ENCODE measurements around the gene PLEKHG4B.
"Not testable (repeated sequence)": the region's sequence is repeated elsewhere in the genome, so short reads cannot be mapped to it uniquely, and the experiment has no call there.

Gene PLEKHG4B

DNA sequence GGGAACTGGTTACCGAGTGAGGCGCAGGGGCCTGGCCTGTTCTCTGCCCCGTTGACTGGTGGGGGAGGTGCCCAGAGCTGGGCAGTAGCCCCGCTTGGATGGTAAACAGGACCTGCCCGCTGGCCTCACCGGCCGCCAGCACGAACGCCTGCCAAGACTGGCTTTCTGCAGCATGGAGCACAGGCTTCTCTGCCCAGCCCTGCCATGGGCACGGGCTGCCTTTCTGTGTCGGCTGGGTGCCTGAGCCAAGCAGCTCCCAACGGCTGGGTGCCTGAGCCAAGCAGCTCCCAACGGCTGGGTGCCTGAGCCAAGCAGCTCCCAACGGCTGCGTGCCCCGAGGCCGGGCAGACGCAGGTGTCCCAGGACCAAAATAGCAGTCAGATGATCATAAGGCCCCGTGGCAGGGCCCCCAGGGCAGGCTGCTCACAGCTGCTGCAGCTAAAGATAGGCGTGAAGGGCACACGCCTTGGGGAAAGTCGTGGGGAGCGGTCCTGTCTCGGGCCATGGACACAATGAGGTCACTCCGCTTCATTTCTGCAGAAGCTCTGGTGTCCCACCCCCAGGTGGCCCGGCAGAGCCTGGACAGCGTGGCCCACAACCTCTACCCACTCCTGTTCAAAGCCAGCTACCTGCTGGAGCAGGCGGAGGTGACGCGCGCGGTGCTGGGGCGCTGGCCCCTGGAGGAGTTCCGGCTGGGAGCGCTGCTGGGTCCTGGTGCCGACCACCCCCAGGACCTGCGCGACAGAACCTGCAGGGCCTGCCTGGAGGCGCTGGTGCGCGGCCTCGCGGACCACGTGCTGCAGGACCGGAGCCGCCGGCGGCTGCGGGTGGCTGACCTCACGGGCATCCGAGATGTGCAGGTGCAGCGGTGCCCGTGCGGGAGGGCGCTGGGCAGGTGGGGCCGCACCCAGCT, 99.3 kb downstream of the PLEKHG4B start, which contains the start of gene LRRC14B:
Gene LRRC14B, plus strand, starts transcription at position 460 of the 913 bp plus-strand sequence. Its CDS starts 44 bp downstream, at position 504.
- DNase-seq, result no peak

DNA sequence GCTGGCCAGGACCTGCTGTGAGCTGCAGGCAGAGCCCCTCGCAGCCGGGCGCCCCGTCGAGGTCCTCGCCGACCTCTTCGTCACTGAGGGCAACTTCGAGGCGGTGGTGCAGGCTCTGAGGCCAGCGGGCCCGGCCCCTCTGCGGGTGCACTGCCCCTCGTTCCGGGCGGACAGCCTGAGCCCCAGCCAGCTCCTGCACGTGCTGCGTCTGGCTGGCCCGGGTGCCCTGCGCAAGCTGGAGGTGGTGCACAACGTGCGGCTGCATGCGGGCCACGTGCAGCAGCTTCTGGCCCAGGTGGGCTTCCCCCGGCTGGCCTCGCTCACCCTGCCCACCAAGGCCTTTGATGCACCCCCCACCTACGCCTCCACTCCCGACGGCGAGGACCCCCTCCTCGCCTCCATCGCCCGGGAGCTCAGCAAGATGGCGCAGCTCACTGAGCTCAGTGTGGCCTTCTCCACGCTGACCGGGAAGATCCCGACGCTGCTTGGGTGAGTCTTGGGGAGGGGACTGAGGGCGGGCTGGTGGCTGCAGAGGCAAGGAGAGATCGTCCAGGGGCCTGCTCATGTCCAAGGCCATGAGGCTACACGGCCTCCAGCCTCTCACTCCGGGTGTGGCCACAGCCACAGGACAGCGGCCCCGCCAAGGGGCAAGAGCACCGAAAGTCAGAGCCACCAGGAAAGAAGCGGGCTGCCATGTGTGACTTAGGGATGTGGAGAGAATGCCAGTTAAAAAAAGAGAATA, 100.2 kb downstream of the PLEKHG4B start:
- no peak for DNase-seq

DNA sequence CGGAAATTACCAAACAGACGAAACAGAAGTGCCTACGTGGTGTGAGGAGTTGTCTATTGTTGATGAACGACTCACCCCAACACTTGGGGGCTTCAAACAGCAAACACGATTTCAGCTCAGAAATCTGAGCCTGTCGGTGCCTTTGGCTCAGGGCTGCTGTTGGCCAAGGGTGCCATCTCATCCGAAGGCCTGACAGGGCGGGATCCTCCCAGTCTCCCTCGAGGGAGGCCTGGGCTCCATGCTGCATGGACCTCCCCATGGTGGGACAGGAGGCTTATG, 100.7 kb downstream of the PLEKHG4B start:
- no peak for DNase-seq

DNA sequence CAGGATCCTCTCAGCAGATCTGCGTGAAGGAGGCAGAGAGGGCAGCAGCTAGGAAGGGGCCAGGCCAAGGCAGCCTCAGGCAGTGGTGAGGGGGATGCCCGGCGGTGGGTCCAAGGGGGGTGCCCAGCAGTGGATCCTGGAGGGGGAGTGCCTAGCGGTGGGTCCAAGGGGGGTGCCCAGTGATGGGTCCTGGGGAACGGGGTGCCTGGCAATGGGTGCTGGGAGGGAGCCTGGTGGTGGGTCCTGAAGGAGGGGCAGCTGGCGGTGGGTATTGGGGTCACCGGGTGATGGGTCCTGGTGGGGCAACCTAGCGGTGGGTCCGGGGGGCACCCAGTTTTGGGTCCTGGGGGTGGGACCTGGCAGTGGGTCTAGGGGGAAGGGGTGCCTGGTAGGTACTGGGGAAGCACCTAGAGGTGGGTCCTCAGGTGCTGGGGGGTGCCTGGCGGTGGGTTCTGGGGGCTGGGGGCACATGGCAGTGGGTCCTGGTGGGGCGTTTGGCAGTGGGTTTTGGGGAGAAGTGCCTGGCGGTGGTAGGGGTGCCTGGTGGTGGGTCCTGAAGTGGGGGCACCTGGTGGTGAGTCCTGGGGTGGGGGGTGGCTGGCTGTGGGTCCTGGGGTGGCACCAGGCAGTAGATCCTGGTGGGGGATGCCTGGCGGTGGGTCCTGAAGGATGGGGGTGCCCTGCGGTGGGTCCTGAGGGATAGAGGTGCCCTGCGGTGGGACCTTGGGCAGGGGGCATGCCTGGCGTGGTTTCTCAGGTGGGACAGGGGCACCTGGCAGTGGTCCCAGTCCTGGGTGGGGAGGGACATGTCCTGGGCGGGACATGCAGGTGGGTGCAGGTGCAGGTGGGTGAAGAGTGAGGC, 101.2 kb downstream of the PLEKHG4B start:
- DNase-seq, result no peak

DNA sequence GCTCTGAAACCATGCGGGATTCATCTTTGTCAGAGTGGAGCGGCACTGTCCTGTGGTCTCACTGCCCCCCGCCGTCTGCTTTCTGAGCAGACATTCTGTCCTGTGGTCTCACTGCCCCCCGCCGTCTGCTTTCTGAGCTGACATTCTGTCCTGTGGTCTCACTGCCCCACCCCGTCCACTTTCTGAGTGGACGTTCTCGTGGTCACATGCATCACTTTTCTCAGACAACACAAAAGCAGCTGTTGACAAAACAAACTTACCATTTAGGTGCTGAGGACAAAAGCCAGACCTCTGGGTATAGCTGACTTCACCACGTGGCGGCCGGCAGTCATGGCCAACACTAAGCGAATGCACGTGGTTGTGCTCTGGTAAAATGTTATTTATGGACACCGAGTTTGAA, 102.1 kb downstream of the PLEKHG4B start:
- no peak for DNase-seq

DNA sequence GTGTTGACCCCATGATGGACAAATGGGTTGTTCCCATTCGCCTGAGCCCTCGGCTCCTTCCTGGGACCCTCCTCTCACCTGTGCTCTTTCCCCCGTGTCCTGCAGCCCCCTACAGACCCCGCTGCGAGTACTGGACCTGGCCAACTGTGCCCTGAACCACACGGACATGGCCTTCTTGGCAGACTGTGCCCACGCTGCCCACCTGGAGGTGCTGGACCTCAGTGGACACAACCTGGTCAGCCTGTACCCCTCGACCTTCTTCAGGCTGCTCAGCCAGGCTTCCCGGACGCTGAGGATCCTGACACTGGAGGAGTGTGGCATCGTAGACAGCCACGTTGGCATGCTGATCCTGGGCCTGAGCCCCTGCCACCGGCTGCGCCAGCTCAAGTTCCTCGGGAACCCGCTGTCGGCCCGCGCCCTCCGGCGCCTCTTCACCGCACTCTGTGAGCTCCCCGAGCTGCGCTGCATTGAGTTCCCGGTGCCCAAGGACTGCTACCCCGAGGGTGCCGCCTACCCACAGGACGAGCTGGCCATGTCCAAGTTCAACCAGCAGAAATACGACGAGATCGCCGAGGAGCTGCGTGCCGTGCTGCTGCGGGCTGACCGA, 102.7 kb downstream of the PLEKHG4B start:
- no peak for DNase-seq

DNA sequence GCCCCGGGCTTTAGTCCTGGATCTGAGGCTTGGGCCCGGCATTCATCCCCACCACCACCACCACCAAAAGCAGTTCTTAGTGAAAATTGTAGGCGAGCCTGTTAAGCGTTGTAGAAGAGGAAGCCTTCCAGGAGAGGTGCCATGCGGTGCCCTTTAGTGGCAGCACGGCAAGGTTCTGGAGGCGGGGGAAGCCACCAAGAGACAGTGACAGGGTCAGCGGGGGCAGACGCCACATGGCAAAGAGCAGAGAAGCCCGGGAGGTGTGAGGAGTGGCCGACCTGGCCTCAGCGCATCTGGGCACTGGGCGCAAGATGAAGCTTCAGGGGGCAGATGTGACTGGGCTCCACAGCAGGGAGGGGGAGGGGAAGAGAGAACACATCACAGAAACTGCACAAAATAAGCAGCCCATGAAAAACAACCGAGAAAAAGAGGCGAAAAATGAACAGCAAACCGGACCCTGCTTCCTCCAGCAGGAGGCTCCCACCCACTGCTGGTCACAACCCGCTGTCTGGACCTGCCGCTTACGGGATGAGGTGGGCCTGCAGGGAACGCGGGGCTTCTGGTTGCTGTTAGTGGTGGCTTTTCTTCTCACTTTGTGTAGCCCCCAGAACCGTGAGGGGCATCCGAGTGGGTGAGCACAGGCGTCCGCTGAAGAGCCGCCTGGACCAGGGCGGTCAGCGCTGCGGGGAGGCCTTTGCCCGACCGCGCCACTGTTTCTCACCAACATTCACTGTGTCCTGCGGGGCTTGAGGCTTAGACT, 103.6 kb downstream of the PLEKHG4B start:
- no peak for DNase-seq

DNA sequence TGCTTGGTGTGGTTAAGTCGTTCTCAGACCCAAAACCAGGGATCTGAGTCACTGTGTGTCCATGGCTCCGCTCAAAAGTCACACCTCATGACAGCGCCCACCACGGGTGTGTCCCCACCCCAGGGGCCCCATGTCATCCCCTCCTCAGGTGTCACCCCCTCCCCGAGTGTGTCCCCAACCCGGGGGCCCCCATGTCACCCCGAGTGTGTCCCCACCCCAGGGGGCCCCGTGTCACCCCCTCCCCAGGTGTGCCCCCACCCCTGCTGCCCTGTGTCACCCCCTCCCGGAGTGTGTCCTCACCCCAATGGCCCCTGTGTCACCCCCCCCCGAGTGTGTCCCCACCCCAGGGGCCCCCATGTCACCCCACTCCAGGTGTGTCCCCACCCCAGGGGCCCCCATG, 104.4 kb downstream of the PLEKHG4B start:
- DNase-seq, result no peak

DNA sequence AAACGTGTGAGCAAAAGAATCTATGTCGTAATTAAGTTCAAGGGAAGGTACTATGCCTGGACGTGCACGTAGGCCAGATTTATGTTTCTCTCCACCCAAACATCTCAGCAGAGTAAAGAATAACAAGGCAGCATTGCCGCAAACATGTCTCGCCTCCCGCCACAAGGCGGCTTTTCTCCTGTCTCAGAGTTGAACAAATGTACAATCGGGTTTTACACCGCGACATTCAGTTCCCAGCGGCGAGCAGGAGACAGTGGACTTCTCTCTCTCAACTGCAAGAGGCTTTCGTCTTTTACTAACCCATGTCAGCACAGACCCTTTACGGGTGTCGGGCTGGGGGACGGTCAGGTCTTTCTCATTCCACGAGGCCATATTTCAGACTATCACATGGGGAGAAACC, 105.1 kb downstream of the PLEKHG4B start:
- DNase-seq, result not testable (repeated sequence)

DNA sequence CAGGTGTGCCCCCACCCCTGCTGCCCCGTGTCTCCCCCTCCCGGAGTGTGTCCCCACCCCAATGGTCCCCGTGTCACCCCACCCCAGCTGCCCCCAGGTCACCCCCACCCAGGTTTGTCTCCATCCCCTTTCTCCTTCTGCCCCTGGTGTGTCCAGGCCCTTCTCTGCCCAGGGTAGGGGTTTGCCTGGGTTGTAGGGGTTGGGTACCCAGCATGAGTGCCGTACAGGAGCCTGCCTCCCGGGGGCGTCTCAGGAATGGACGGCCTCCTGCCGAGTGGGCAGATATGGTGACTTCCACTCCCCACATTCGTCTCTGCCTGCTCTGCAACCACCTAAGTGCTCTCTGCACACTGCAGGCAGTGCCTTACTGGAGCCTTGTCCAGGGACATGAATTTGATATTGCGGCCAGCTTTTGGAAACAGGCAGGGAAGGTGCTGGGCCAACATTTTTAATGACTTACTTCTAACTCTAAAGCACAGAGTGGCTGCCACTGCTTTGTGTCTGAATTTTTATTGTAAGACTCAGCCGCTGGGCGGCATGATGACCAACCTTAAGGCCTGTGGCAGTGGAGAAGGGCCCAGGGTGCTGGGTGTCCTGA, 106.0 kb downstream of the PLEKHG4B start:
- no peak for DNase-seq

DNA sequence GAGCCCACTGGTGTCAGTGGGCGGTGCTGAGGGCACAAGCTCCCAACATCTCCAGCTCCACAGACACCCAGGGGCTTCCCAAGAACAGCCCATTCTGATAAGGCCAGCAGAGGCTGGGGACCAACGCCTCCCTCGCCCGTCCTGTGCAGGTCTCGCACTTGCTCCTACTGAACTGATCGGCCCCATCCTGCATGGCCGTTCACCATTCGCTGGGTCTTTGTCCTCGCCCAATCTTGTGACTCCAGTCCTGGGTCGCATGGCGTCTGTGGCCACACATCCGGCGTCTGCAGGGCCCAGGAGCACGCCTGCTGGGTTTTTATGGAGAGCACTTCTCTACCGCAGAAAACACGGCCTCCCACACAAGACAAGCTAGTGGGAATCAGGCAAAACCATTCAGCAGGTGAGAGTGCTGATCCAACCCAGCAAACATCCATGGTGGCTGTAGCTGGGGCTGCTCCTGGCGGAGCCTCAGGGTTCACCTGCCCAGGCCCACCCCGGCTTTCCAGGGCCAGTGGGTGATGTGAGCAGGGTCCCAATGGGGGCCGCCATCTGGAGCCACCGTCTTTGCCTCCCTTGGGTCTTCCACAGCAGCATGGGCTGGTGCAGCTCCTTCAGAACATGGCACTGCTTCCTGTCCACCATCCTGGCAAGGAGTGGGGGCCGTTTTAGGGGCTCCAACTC, 106.7 kb downstream of the PLEKHG4B start:
- no peak for DNase-seq

DNA sequence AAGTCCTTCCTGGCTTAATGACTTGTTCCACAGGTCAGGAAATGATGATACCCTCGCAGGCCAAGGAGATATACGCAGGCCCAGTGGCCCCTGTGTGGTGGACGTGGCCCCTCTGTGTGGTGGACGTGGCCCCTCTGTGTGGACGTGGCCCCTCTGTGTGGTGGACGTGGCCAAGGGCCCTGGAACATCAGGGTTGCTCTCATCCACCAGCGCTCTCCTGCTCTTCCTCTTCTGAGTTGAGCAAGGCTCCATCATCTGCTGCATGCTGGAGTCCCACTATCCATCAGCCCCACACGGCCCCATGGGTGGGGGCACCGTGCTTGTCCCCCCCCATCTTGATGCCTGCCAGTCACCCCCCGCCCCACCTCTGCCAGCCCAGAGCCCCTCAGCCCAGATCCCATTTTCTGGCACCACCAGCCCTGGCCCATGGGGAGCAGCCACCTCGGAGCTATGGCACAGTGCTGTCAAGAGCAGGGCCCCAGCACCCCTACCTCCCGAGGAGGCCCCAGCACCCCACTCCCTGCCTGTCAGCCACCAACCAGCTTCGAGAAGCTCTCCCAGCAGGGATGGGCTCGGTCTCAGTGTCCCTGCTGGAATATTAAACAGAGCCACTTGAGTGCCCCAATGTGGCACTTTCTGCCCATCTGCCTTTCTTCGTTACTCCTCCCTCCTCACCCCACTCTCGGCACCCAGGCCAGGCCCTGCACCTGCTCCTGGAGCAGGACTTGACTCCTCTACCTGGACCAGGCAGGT, 107.4 kb downstream of the PLEKHG4B start:
- no peak for DNase-seq

DNA sequence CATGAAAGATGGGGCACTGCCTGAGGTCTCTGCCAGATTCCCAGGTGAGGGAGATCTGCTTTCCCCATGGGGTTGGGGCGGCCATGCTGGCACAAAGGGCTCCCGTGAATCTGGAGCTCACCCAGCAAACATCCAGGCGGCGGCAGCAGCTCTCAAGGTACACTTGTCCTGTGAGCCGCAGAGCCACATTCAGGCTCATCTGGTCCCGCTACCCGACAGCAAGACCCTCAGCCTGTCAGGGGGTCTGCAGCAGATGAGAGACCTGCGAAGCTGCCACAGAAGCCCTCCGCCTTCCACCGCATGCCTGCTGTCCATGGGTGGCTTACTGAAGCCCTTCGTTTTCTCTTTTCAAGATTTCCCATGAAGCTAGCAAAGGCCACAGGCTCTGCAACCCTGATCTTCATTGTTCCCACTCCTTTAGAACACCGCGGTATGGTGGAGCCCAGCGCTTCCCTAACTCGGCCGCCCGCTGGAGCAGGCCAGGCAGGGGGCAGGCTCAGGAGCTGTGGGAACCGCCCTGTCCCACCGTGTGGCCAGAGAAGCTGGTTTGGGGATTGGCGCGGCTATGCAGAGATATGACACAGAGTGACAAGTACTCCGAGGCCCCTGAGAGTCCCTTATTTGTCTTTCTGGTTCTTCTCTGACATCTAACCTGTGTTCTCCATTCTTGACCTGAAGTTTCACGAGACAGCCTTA, 108.1 kb downstream of the PLEKHG4B start:
- DNase-seq, result no peak

DNA sequence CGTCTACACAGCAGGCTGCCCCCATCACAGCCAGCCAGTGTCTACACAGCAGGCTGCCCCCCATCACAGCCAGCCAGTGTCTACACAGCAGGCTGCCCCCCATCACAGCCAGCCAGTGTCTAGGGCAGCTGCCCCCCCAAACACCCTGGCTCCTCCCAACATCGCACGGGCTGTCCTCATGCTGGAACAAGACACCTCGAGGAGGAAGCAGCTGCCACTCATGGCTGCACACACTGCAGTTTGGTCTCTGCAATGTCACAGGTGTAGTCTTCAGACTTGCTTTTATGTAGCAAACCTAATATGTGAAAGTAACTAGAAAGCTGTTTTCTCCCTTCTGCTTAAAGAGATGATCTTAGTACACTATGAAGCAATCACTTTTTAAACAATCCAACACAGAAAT, 109.0 kb downstream of the PLEKHG4B start:
- no peak for DNase-seq

DNA sequence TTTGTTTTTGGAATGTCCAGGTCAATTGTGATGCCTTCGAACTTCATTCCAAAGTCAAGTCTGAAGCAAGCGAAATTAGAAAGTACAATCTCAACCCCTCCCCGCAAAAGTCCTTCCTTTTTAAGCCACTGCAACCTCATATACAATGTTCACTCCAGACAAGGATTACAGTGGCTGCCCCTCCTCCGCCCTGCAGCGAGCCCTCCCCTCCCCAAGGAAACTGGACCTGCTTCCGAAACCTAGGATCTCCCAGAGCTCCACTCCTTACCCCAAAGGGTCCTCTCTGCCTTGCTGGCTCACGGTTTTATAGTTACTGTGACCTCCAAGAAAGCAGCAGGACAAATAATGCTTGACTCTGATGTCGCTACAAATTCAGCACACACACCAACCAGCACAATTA, 109.7 kb downstream of the PLEKHG4B start:
- no peak for DNase-seq

DNA sequence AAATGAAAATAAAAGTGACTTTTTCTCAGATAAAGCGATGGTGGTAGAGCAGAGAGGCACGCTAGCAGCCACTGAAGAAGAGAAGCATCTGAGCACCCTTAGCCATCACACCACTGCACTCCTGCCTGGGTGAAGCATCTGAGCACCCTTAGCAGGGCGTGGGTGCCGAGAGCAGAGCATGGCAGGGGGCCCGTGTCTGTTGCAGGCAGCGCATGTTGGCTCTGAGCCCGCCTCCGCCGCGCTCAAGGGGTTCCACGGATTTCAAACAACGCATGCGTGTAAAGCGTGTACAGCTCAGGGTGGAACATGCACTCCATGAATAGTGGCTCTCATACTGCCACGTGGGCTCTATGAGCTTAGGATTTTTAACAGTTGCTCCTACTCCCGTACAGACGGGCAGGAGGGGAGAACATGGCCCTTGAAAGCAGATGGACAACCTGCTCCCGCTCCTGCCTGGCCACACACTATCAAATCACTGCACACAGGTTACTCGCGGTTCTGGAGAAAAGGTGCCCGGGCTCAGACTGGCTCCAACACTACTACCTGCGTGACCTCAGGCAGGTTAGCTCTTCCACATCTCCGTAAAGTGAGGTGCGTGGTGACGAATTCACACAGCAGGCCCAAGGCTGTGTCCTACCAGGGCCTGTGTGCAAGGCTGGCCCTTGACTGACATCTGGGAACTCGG, 111.4 kb downstream of the PLEKHG4B start:
- DNase-seq, result no peak

DNA sequence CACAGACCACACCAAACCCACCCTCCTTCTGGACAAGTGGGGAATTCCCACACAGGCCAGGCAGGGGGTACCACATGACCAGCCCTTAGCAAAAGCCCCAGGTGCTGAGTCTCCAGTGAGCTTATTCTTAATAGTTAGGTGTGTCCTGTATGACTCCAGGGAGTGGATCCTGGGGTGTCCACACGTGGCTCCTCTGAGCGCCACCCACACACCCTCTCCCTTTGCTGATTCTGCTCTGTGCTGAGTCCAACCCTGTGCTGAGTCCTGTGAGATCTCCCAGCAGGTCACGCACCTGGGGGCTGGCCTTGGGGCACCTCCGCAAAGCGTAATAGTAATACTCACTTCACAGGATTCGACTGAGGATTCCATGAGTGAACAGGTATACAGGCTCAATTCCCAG, 112.0 kb downstream of the PLEKHG4B start:
- DNase-seq, result no peak

DNA sequence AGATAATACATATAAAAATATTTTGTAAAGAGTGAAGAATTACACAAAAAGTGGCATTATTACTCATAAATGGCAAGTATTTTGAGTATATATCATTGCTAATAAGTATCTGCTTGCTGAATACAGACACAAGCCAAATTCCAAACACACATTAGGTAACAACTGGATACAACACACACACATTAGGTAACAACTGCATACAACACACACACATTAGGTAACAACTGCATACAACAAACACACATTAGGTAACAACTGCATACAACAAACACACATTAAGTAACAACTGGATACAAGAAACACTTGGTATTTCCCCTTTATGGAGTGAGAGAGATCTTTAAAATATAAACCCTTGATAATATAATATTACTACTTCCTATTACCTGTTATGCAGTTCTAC, 112.5 kb downstream of the PLEKHG4B start:
- DNase-seq, result no peak

All from NCI-H1105 (cell line).